Measurements from ENCODE around the gene PLXNA4. TPM values are rescaled to one million over a fixed set of nuclear protein-coding genes. Genes with fewer than 3 reads are reported as not detected.
A peak's percentile ranks its signal among the peaks of the same experiment; 100 is the strongest.

The PLXNA4 gene
- polyA plus RNA-seq, 1 donor, result 15.6 TPM

GRCh38 chr7:132588596-132588995 is 12.3 kb upstream of the PLXNA4 start:
- no peak for DNase-seq

GRCh38 chr7:132584796-132585494 is 8.7 kb upstream of the PLXNA4 start:
- DNase-seq, result no peak

GRCh38 chr7:132581431-132581830 is 5.2 kb upstream of the PLXNA4 start:
- DNase-seq, result no peak

- DNase-seq, result peak; percentile 86
These were observed 4.5 kb upstream of the PLXNA4 start for GRCh38 chr7:132580717-132581285.

- DNase-seq, result no peak
These were observed 4.0 kb upstream of the PLXNA4 start for GRCh38 chr7:132580277-132580676.

GRCh38 chr7:132579260-132579899 is 3.1 kb upstream of the PLXNA4 start:
- no peak for DNase-seq

- DNase-seq, result no peak
These were observed 2.6 kb upstream of the PLXNA4 start for GRCh38 chr7:132578826-132579225.

GRCh38 chr7:132578050-132578370 is 1.7 kb upstream of the PLXNA4 start:
- DNase-seq, result no peak

- peak; percentile 86 for DNase-seq
These were observed 1.2 kb upstream of the PLXNA4 start for GRCh38 chr7:132577206-132578049.

GRCh38 chr7:132576721-132577085 is 433 bp upstream of the PLXNA4 start:
- no peak for DNase-seq

GRCh38 chr7:132575419-132575981 is 770 bp downstream of the PLXNA4 start:
- no peak for DNase-seq

GRCh38 chr7:132574223-132574622 is 2.0 kb downstream of the PLXNA4 start:
- DNase-seq, result no peak

GRCh38 chr7:132573251-132573955 is 2.9 kb downstream of the PLXNA4 start:
- DNase-seq, result no peak

GRCh38 chr7:132572526-132572925 is 3.7 kb downstream of the PLXNA4 start:
- no peak for DNase-seq

- DNase-seq, result no peak
These were observed 4.3 kb downstream of the PLXNA4 start for GRCh38 chr7:132571970-132572369.

GRCh38 chr7:132569884-132570614 is 6.2 kb downstream of the PLXNA4 start:
- DNase-seq, result no peak

GRCh38 chr7:132568962-132569361 is 7.3 kb downstream of the PLXNA4 start:
- no peak for DNase-seq

GRCh38 chr7:132565885-132566284 is 10.4 kb downstream of the PLXNA4 start:
- DNase-seq, result no peak

- DNase-seq, result no peak
These were observed 10.8 kb downstream of the PLXNA4 start for GRCh38 chr7:132565441-132565840.

GRCh38 chr7:132564849-132565248 is 11.4 kb downstream of the PLXNA4 start:
- no peak for DNase-seq

GRCh38 chr7:132564090-132564489 is 12.2 kb downstream of the PLXNA4 start:
- DNase-seq, result no peak

Data from left kidney (tissue), 2 donors.